SK-N-SH treated with all-trans-retinoic acid at 6 μM for 48 hours (cell line): ENCODE data around the gene BATF.

Experiments used
- BACH2 ChIP-seq: fragments of 250-450 bp; sonication (Bioruptor Pico); IDR thresholded peaks from 2 replicates; pipeline ENCODE4 v1.9.0; 2021; ENCODE audit warnings: mild to moderate bottlenecking, borderline replicate concordance
- ISL1 ChIP-seq: fragments of 250-450 bp; sonication (Bioruptor Pico); IDR thresholded peaks from 2 replicates; pipeline ENCODE4 v2.1.2; 2022; ENCODE audit warnings: mild to moderate bottlenecking, moderate library complexity
- PATZ1 ChIP-seq: fragments of 250-450 bp; sonication (Bioruptor Pico); IDR thresholded peaks from 2 replicates; pipeline ENCODE4 v1.8.0; 2020; ENCODE audit warnings: mild to moderate bottlenecking, moderate library complexity, borderline replicate concordance
- RARB ChIP-seq: fragments of 250-450 bp; sonication (Bioruptor Pico); IDR thresholded peaks from 2 replicates; pipeline ENCODE4 v1.8.0; 2021; ENCODE audit warnings: mild to moderate bottlenecking, moderate library complexity
- ZFP30 ChIP-seq: fragments of 450-650 bp; formaldehyde crosslinking; IDR thresholded peaks from 2 replicates; pipeline ENCODE4 v1.5.0; 2022; ENCODE audit warnings: mild to moderate bottlenecking, moderate library complexity

- TF ChIP-seq ZFP30 (CRISPR knock-in tag) (no peak), PATZ1 (CRISPR knock-in tag) (no peak), ISL1 (CRISPR knock-in tag) (no peak), BACH2 (CRISPR knock-in tag) (no peak), RARB (CRISPR knock-in tag) (no peak)
Measured at GRCh38 chr14:75562489-75562888, 40.2 kb downstream of the BATF start.
